ENCODE data around the gene ING5. TPM values are rescaled to one million over a fixed set of nuclear protein-coding genes. Genes with fewer than 3 reads are reported as not detected.

Gene ING5
- total RNA-seq, 6 donors from 2014 or later: 20.2 to 181 (median 41.5) TPM

DNA sequence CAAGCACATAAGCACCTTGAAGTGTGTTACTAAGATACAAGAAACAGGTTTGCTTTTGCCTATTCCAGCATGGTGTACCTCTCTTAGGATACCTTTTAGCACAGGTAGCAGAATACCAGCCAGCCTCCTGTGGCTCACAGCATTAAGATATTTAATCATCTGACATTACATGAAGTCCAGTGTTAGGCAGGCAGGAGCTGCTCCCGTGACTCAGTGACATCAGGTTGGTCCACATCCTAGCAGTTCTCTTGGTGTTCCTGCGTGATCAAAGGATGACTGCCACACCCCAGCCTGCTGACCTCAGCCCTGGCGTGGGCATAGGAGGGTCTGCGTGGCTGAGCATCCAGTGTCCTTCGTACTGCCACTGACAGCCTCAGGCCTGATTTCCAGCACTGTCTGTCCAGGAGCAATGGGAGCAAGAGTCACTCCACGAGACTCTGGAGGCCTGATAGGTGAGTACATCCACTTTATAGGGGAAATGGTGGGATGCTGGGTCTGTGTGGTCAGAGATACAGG lies 11.6 kb upstream of the ING5 start:
- 83 to 86% methylated on average over 2 to 6 of the region's 6 CpGs for WGBS, 2 donors
- Histone ChIP-seq H3K4me1 (peaks cover 20 to 38% (median 25%) of the 10 kb centered on the region in 4 donors), H3K4me3 (no peak overlapping the region), H3K9me3 (no peaks in the 10 kb centered on the region), H3K27me3 (no peaks in the 10 kb centered on the region), H3K27ac (no peak overlapping the region), H3K36me3 (peaks cover 0 to 35% (median 9%) of the 10 kb centered on the region in 4 donors)
- TF ChIP-seq, protein P1, sequence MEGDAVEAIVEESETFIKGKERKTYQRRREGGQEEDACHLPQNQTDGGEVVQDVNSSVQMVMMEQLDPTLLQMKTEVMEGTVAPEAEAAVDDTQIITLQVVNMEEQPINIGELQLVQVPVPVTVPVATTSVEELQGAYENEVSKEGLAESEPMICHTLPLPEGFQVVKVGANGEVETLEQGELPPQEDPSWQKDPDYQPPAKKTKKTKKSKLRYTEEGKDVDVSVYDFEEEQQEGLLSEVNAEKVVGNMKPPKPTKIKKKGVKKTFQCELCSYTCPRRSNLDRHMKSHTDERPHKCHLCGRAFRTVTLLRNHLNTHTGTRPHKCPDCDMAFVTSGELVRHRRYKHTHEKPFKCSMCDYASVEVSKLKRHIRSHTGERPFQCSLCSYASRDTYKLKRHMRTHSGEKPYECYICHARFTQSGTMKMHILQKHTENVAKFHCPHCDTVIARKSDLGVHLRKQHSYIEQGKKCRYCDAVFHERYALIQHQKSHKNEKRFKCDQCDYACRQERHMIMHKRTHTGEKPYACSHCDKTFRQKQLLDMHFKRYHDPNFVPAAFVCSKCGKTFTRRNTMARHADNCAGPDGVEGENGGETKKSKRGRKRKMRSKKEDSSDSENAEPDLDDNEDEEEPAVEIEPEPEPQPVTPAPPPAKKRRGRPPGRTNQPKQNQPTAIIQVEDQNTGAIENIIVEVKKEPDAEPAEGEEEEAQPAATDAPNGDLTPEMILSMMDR (IDR thresholded peaks at IDR 0.05): no peak
- no peak for TF ChIP-seq POLR2A (IDR thresholded peaks at IDR 0.05)
- DNase-seq (no peak), ATAC-seq (ENCODE audit: low FRiP score in 2 of 2) (no peak)

DNA sequence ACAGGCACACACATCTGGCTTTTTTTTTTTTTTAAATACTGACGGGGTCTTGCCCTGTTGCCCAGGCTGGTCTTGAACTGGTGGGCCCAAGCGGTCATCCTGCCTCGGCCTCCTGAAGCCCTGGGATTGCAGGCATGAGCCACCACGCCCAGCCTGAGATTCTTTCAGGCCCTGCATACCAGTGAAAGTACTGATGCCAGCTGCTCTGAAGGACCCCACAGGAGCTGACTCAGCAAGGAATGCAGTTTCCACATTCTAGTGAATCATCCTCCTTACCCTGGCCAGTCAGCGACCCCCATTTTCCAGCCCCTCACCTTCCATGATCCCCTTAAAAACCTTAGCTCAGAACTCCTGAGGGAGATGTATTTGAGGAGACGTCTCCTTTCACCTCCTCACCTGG lies 9.4 kb upstream of the ING5 start:
- H3K9me3 ChIP-seq: no peaks in the 10 kb centered on the region
- H3K36me3 ChIP-seq: peaks cover 0 to 42% (median 9%) of the 10 kb centered on the region in 4 donors
- no peak for ATAC-seq (ENCODE audit: low FRiP score in 2 of 2)
- TF ChIP-seq EP300 (IDR thresholded peaks at IDR 0.05) (no peak), POLR2A (IDR thresholded peaks at IDR 0.05) (no peak), POLR2AphosphoS5 (IDR thresholded peaks at IDR 0.05) (no peak)
- TF ChIP-seq, protein P1 (IDR thresholded peaks at IDR 0.05): no peak
- no peak for DNase-seq
- H3K27ac ChIP-seq: no peak overlapping the region
- WGBS, 2 donors: 89 to 97% methylated on average over 6 of the region's 6 CpGs
- H3K4me3 ChIP-seq: no peak overlapping the region
- H3K4me1 ChIP-seq: peaks cover 15 to 27% (median 18%) of the 10 kb centered on the region in 4 donors
- H3K27me3 ChIP-seq: no peaks in the 10 kb centered on the region

DNA sequence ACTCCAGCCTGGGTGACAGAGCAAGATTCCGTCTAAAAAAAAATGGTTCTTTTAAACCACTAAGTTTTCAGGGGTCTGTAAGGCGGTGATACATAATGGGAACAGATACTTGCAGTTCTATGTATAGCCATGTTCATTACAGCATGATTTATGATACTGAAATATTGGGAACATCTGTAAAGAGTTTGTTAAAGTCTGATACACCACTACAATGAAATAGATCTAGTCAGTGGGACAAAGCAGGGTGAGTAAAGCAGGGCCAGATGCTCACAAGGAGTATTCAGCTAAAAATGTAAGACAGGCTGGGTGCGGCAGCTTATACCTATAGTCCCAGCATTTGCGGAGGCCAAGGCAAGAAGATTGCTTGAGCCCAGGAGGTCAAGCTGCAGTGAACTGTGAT lies 6.2 kb upstream of the ING5 start:
- no peak overlapping the region for H3K4me3 ChIP-seq
- no peak for DNase-seq
- H3K36me3 ChIP-seq: peaks cover 0 to 34% (median 7%) of the 10 kb centered on the region in 4 donors
- no peak for ATAC-seq (ENCODE audit: low FRiP score in 2 of 2)
- no peak overlapping the region for H3K27ac ChIP-seq
- TF ChIP-seq POLR2A (IDR thresholded peaks at IDR 0.05): no peak
- TF ChIP-seq EP300 (IDR thresholded peaks at IDR 0.05): no peak
- TF ChIP-seq, protein P1 (IDR thresholded peaks at IDR 0.05): no peak
- TF ChIP-seq POLR2AphosphoS5 (IDR thresholded peaks at IDR 0.05): no peak
- H3K4me1 ChIP-seq: peaks cover under 1 to 3% (median 2%) of the 10 kb centered on the region in 4 donors
- 97 to 100% methylated on average over 4 of the region's 4 CpGs for WGBS, 2 donors
- H3K9me3 ChIP-seq: no peaks in the 10 kb centered on the region
- H3K27me3 ChIP-seq: no peaks in the 10 kb centered on the region

DNA sequence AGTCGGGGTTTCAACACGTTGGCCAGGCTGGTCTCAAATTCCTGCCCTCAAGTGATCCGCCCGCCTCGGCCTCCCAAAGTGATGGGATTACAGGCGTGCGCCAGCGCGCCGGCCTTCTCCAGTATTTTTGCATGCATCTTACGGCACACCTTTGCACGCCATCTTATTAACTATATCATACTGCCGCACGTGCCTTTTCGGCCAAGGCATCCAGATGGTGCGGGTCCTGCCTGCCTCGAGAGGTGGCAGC lies 765 bp upstream of the ING5 start:
- no peaks in the 10 kb centered on the region for H3K27me3 ChIP-seq
- H3K4me1 ChIP-seq: peaks cover 11 to 26% (median 19%) of the 10 kb centered on the region in 4 donors
- WGBS, 2 donors: 0 to 2% methylated on average over 17 of the region's 17 CpGs
- TF ChIP-seq EP300 (IDR thresholded peaks at IDR 0.05) (no peak), POLR2A (IDR thresholded peaks at IDR 0.05) (no peak), POLR2AphosphoS5 (IDR thresholded peaks at IDR 0.05) (no peak)
- TF ChIP-seq, protein P1 (IDR thresholded peaks at IDR 0.05): peak in 3 of 6 experiments; percentile 36 to 63 (median 44)
- H3K4me3 ChIP-seq: peak overlapping the region; percentile 81 to 97 (median 92)
- no peaks in the 10 kb centered on the region for H3K9me3 ChIP-seq
- DNase-seq (no peak), ATAC-seq (ENCODE audit: low FRiP score in 2 of 2) (no peak)
- peak overlapping the region; percentile 87 to 95 (median 93) for H3K27ac ChIP-seq
- peaks cover 0 to 12% (median 7%) of the 10 kb centered on the region in 4 donors for H3K36me3 ChIP-seq
